GM13976 (cell line): Measurements from ENCODE around the gene NELFA.
A peak's percentile ranks its signal among the peaks of the same experiment; 100 is the strongest.

Experiments used
- DNase-seq: peaks from one replicate; pipeline ENCODE4 v3.0.0; 2012; ENCODE audit warnings: low spot score
- in situ Hi-C: fragments of 300-500 bp; cut with MboI; formaldehyde crosslinking; loops from one replicate; pipeline ENCODE4 v1.12.0; 2022; ENCODE audit warnings: low sequenced_read_pairs, mixed read lengths, inconsistent platforms; ENCODE audit not compliant: unreplicated experiment
- TF ChIP-seq, protein P1 (sequence below): IDR thresholded peaks from 2 replicates; pipeline ENCODE4 v1.5.1; 2012; ENCODE audit warnings: borderline replicate concordance, mild to moderate bottlenecking; ENCODE audit not compliant: insufficient read depth; ENCODE audit errors: extremely low read depth, missing control alignments, control extremely low read depth

The NELFA gene

DNA sequence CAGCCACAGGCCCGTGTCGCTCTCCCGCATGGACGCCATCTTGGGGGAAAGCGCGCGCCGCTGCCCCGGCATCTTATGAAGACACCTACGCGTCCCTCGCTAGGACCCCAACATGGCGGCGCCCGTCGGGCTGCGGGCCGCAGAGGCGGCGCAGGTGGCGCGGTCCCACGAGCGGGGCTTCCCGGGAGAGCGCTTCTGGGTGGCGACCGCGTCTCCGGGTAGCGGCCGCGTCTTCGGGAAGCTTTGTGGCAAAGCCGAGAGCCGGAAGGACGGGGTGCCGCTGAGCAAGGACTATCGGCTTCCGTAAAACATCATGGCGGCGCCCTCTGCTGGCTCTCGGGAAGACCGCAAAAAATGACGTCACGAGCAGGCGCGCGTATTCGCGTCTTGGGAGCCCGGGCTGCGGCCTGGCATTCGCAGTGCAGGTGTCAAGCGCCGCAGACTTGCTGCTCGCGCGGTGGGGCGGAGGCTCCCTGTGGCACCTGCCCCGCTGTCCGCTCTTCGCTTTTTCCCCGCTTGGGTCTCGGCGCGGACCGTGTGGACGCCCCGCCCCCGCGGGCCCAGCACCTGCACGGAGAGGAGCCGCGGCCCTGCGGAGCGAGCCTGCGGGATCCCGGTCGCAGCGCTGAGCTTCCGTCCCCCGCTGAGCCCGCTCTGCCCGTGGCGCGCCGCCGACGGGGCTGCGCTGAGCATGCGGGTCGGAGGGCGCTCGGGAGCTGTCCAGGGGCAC lies at the start of gene NELFA:
TSS of gene NELFA (minus strand) at position 54 of the 730 bp plus-strand sequence. CDS start at position 39, 15 bp downstream.
- in situ Hi-C loops = no loop called here
- peak; percentile 96 for DNase-seq
- TF ChIP-seq, protein P1, sequence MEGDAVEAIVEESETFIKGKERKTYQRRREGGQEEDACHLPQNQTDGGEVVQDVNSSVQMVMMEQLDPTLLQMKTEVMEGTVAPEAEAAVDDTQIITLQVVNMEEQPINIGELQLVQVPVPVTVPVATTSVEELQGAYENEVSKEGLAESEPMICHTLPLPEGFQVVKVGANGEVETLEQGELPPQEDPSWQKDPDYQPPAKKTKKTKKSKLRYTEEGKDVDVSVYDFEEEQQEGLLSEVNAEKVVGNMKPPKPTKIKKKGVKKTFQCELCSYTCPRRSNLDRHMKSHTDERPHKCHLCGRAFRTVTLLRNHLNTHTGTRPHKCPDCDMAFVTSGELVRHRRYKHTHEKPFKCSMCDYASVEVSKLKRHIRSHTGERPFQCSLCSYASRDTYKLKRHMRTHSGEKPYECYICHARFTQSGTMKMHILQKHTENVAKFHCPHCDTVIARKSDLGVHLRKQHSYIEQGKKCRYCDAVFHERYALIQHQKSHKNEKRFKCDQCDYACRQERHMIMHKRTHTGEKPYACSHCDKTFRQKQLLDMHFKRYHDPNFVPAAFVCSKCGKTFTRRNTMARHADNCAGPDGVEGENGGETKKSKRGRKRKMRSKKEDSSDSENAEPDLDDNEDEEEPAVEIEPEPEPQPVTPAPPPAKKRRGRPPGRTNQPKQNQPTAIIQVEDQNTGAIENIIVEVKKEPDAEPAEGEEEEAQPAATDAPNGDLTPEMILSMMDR = peak; percentile 30

DNA sequence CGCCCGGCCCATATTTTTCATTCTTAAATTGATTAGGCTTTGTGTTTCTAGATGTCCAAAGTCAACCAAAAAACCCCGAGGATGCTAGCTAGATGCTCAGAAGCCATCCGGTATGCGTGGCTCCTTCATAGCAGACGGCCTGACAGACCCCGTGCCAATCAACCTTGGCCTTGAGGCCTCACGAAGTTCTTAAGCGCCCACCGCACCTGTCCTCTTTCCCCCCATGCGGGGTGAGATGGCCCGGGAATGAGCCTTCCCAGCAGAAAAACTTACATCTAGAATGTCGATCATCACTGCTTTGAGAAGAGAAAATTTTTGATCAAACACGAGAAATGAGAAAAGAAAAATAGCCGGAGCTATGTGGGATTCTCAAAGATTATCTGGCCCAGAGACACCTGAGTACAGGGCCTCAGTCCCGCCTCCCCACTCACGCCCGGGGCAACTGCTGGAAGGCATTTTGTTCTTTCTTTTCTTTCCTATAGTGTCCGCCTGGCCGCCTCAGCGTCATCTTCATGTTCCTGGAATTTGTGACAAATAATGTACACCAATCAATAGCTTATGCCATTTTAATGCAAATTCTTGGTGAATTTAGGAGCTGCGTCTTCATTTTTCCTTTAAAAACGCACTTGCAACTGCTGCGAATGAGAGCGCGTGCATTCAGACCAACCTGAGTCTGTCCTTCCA lies 48.8 kb upstream of the NELFA start:
- TF ChIP-seq, protein P1 = no peak
- in situ Hi-C loops = no loop called here

DNA sequence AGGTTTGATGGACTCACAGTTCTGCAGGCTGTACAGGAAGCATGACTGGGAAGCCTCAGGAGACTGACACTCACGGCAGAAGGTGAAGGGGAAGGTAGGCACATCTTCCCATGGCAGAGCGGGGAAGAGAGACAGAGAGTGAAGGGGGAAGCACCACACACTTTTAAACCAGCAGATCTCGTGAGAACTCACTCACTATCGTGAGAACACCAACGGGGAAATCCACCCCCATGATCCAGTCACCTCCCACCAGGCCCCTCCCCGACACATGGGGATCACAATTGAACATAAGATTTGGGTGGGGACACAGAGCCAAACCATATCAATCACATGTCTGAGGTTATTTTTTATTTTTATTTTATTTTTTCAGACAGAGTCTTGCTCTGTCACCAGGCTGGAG lies 45.4 kb upstream of the NELFA start:
- TF ChIP-seq, protein P1 = no peak
- in situ Hi-C loops = no loop called here
- DNase-seq = no peak

More for the DNA sequence above, 48.8 kb upstream of the NELFA start:
- no peak for DNase-seq

DNA sequence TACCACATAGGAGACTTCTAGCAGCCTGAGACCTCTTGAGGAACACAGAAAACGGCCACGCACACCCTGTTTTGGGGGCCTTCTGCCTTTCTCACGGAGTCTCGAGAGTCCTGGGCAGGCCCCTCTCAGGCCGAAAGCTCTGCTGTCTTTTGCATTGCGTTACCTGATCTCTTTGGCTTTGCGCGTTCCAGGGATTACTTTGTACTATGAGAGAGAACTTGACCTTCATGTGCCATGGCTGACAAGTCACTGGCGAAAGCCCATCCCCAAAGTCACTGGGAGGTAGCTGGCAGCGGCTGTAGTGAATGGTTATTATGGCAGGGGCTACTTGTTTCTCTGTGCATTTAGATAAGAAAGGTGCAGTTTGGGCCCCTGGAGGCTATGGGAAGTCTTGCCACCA lies 42.3 kb upstream of the NELFA start:
- in situ Hi-C loops = no loop called here
- TF ChIP-seq, protein P1 = no peak
- no peak for DNase-seq

DNA sequence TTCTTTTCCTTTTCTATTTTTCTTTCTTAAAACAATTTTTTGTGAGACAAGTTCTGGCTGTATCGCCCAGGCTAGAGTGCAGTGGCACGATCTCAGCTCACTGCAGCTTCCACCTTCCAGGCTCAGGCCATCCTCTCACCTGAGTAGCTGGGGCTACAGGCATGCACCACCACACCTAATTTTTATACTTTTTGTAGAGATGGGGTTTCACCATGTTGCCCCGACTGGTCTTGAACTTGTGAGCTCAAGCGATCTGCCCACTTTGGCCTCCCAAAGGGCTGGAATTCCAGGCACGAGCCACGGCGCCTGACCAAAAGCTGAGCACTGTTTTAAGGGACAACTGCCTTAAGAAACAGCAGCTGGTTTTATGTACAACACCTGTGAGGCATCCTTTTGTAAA lies 41.0 kb upstream of the NELFA start:
- TF ChIP-seq, protein P1 = no peak
- in situ Hi-C loops = no loop called here
- DNase-seq = no peak

DNA sequence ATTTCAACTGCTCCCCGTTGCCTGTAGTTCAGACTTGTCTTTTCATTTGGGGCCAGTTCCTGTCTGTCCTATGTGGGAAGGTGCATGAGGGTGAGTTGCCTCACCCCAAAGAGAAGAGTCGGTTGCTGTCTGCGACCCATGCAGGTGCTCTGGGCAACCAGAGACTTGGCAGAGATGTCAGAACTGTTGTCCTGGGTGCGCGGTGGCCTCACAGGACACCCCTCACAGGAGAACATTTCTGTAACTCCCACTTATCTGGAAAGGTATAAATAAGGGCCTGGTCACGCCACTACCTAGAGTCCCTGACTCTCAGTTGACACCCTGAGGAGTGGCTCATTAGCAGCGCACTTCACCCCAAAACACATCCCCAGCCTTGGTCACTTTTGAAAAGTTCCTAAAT lies 40.6 kb upstream of the NELFA start:
- no peak for DNase-seq
- TF ChIP-seq, protein P1 = no peak
- in situ Hi-C loops = no loop called here
